Activated B cell treated with CpG ODN at 0.5 μM for 24 hours (primary cell): ENCODE measurements around the gene DOP1A. TPM values are rescaled to one million over a fixed set of nuclear protein-coding genes. Genes with fewer than 3 reads are reported as not detected.

Experiments
- ATAC-seq: fragments of 200-7000 bp; cut with Tn5 transposase; one replicate; pipeline ENCODE4 v1.10.0; 2021; ENCODE audit warnings: low read depth, mild to moderate bottlenecking, moderate library complexity
- CTCF ChIA-PET: fragments of 350-600 bp; sonication (Branson Sonifier 250); formaldehyde crosslinking; loops from one replicate; lab custom pipeline; 2021; ENCODE audit warnings: antibody characterized with exemption; lab: Charles Lee
- POLR2A ChIA-PET: fragments of 350-600 bp; sonication (Branson Sonifier 250); formaldehyde crosslinking; loops from one replicate; lab custom pipeline; 2021; ENCODE audit warnings: antibody characterized with exemption; lab: Charles Lee
- DNase-seq: peaks from one replicate; pipeline ENCODE4 v3.0.0; 2022
- H3K27ac Mint-ChIP-seq: one replicate; pipeline ENCODE4 v1.8.0; 2020; ENCODE audit warnings: mixed read lengths
- H3K27me3 Mint-ChIP-seq: one replicate; pipeline ENCODE4 v1.8.0; 2021; ENCODE audit warnings: mixed read lengths
- H3K36me3 Mint-ChIP-seq: one replicate; pipeline ENCODE4 v1.8.0; 2021; ENCODE audit warnings: low read depth, mixed read lengths
- H3K4me1 Mint-ChIP-seq: one replicate; pipeline ENCODE4 v1.8.0; 2021; ENCODE audit warnings: mixed read lengths
- H3K4me3 Mint-ChIP-seq: one replicate; pipeline ENCODE4 v1.8.0; 2020; ENCODE audit warnings: mild to moderate bottlenecking, mixed read lengths
- H3K9me3 Mint-ChIP-seq: one replicate; pipeline ENCODE4 v1.8.0; 2020; ENCODE audit warnings: mixed read lengths
- CTCF ChIP-seq: fragments of 200-600 bp; IDR thresholded peaks from one replicate; pipeline ENCODE4 v1.8.0; 2022; ENCODE audit warnings: antibody characterized with exemption, mild to moderate bottlenecking
- intact Hi-C: fragments of 100-400 bp; cut with micrococcal nuclease; formaldehyde crosslinking; loops from one replicate; pipeline ENCODE4 v1.15.1; 2024
- total RNA-seq: library from RNA; stranded (reverse); gene quantifications from 2 replicates; pipeline ENCODE4 v1.2.3, GENCODE V29; 2022

DOP1A gene
- total RNA-seq, 1 donor from 2014 or later: 30.8 TPM

GRCh38 chr6:83053678-83054077 lies 13.8 kb upstream of the DOP1A start:
- Mint-ChIP-seq H3K36me3 (peaks cover 48% of the 10 kb centered on the region), H3K4me1 (peaks cover 5% of the 10 kb centered on the region), H3K4me3 (no peak overlapping the region), H3K9me3 (no peaks in the 10 kb centered on the region), H3K27me3 (no peaks in the 10 kb centered on the region), H3K27ac (no peak overlapping the region)
- TF ChIP-seq CTCF: no peak
- no peak for DNase-seq
- ATAC-seq: no peak
- intact Hi-C loops: no loop called here
- ChIA-PET CTCF (interaction anchor here (0.6 to 5.9 kb wide), 6 partner anchors 12 to 835 kb away, joined by 3 to 69 read pairs (median 6); partner anchors contain the start of genes DOP1A and UBE3D), POLR2A (no interaction called here)

GRCh38 chr6:83055366-83055964 lies 12.0 kb upstream of the DOP1A start:
- no peaks in the 10 kb centered on the region for H3K9me3 Mint-ChIP-seq
- no peak for DNase-seq
- H3K4me1 Mint-ChIP-seq: peaks cover 5% of the 10 kb centered on the region
- CTCF ChIA-PET: interaction anchor here (1.8 to 5.9 kb wide), 3 partner anchors 10 to 783 kb away, joined by 6 to 69 read pairs (median 14); partner anchors contain the start of genes DOP1A and UBE3D
- peak; percentile 65 for TF ChIP-seq CTCF
- peaks cover 48% of the 10 kb centered on the region for H3K36me3 Mint-ChIP-seq
- no peaks in the 10 kb centered on the region for H3K27me3 Mint-ChIP-seq
- no peak overlapping the region for H3K4me3 Mint-ChIP-seq
- intact Hi-C loops: loop anchor here (1.0 kb wide), 3 partner anchors 160 to 803 kb away; no protein-coding TSS in a partner anchor
- POLR2A ChIA-PET: no interaction called here
- peak; percentile 57 for ATAC-seq
- no peak overlapping the region for H3K27ac Mint-ChIP-seq

GRCh38 chr6:83057705-83058321 lies 9.7 kb upstream of the DOP1A start:
- peak; percentile 67 for ATAC-seq
- Mint-ChIP-seq H3K9me3 (no peaks in the 10 kb centered on the region), H3K4me1 (peaks cover 5% of the 10 kb centered on the region), H3K27ac (no peak overlapping the region), H3K27me3 (no peaks in the 10 kb centered on the region), H3K4me3 (no peak overlapping the region), H3K36me3 (peaks cover 33% of the 10 kb centered on the region)
- TF ChIP-seq CTCF: no peak
- intact Hi-C loops: no loop called here
- ChIA-PET POLR2A (interaction anchor here (1.1 kb wide), 1 partner anchor 9 kb away, joined by 3 read pairs; no protein-coding TSS in a partner anchor), CTCF (interaction anchor here (0.6 to 5.9 kb wide), 7 partner anchors 9 to 1016 kb away, joined by 3 to 69 read pairs (median 3); no protein-coding TSS in a partner anchor)
- no peak for DNase-seq

GRCh38 chr6:83061190-83061589 lies 6.3 kb upstream of the DOP1A start:
- Mint-ChIP-seq H3K9me3 (no peaks in the 10 kb centered on the region), H3K4me3 (no peak overlapping the region), H3K27ac (no peak overlapping the region), H3K27me3 (no peaks in the 10 kb centered on the region), H3K36me3 (peaks cover 23% of the 10 kb centered on the region), H3K4me1 (peaks cover 22% of the 10 kb centered on the region)
- ChIA-PET CTCF (no interaction called here), POLR2A (no interaction called here)
- no peak for ATAC-seq
- no peak for TF ChIP-seq CTCF
- intact Hi-C loops: no loop called here
- no peak for DNase-seq

- no peak for ATAC-seq
- no peak for TF ChIP-seq CTCF
- intact Hi-C loops: no loop called here
- Mint-ChIP-seq H3K4me3 (no peak overlapping the region), H3K36me3 (peaks cover 15% of the 10 kb centered on the region), H3K9me3 (no peaks in the 10 kb centered on the region), H3K4me1 (peaks cover 26% of the 10 kb centered on the region), H3K27me3 (no peaks in the 10 kb centered on the region), H3K27ac (no peak overlapping the region)
- no peak for DNase-seq
- ChIA-PET CTCF (no interaction called here), POLR2A (no interaction called here)
Measured at GRCh38 chr6:83062225-83062624, 5.2 kb upstream of the DOP1A start.
